Neural progenitor cell (in vitro differentiated cells): Measurements from ENCODE around the gene NEB.
"Not testable (repeated sequence)": the region's sequence is repeated elsewhere in the genome, so short reads cannot be mapped to it uniquely, and the experiment has no call there.

Experiments
- EZH2 ChIP-seq: fragments of 200-600 bp; sonication (generic); IDR thresholded peaks from 2 replicates; pipeline ENCODE4 v1.6.1; 2017; ENCODE audit warnings: antibody characterized with exemption, mild to moderate bottlenecking, moderate library complexity
- EZH2phosphoT487 ChIP-seq: fragments of 200-600 bp; sonication (generic); IDR thresholded peaks from 2 replicates; pipeline ENCODE4 v1.6.1; 2017; ENCODE audit warnings: antibody characterized with exemption
- TF ChIP-seq, protein P1 (sequence below): fragments of 200-600 bp; sonication (generic); IDR thresholded peaks from 2 replicates; pipeline ENCODE4 v1.5.1; 2017; ENCODE audit warnings: antibody characterized with exemption, mild to moderate bottlenecking

DNA sequence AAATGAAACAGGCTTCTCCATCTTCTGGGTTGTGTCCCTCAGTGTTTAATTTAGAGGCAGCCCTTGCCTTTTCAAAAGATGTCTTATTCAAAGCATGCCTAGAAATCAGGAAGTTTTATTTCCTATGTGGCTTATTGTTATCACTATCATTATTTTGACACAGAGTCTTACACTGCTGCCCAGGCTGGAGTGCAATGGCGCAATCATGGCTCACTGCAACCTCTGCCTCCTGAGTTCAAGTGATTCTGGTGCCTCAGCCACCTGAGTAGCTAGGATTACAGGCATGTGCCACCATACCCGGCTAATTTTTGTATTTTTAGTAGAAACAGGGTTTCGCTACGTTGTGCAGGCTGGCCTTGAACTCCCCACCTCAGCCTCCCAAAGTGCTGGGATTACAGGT, 87.8 kb downstream of the NEB start:
- TF ChIP-seq, protein P1, sequence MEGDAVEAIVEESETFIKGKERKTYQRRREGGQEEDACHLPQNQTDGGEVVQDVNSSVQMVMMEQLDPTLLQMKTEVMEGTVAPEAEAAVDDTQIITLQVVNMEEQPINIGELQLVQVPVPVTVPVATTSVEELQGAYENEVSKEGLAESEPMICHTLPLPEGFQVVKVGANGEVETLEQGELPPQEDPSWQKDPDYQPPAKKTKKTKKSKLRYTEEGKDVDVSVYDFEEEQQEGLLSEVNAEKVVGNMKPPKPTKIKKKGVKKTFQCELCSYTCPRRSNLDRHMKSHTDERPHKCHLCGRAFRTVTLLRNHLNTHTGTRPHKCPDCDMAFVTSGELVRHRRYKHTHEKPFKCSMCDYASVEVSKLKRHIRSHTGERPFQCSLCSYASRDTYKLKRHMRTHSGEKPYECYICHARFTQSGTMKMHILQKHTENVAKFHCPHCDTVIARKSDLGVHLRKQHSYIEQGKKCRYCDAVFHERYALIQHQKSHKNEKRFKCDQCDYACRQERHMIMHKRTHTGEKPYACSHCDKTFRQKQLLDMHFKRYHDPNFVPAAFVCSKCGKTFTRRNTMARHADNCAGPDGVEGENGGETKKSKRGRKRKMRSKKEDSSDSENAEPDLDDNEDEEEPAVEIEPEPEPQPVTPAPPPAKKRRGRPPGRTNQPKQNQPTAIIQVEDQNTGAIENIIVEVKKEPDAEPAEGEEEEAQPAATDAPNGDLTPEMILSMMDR, result not testable (repeated sequence)
- not testable (repeated sequence) for TF ChIP-seq EZH2phosphoT487, EZH2
